Measurements from ENCODE around the gene B4GALT5. TPM values are rescaled to one million over a fixed set of nuclear protein-coding genes. Genes with fewer than 3 reads are reported as not detected.

Gene B4GALT5
- 50.2 to 63.4 TPM (median 61.3 TPM) in 5 replicates for total RNA-seq (2022; extraction: Qiagen RNA extraction; ENCODE audit: low read depth)

GRCh38 chr20:49713753-49714712 lies at the start of gene B4GALT5:
TSS of gene B4GALT5 (minus strand) at chr20:49713878. CDS start at chr20:49713690, 188 bp downstream.

Other genes starting within 250 kb of the B4GALT5 start
- gene KCNB1, start 231.2 kb downstream of the B4GALT5 start, total RNA-seq (2022; extraction: Qiagen RNA extraction; ENCODE audit: low read depth), result 0.26 to 1.1 TPM (median 0.29 TPM) in 5 replicates
- 0.05 to 0.08 TPM in 2 of 5 replicates, not detected in the others for gene PTGIS, start 145.7 kb downstream of the B4GALT5 start, total RNA-seq (2022; extraction: Qiagen RNA extraction; ENCODE audit: low read depth)
- 8.4 to 9.7 TPM (median 8.9 TPM) in 5 replicates for gene SLC9A8, start 99.0 kb upstream of the B4GALT5 start, total RNA-seq (2022; extraction: Qiagen RNA extraction; ENCODE audit: low read depth)
- 8.0 to 9.6 TPM (median 8.6 TPM) in 5 replicates for gene SPATA2, start 201.7 kb upstream of the B4GALT5 start, total RNA-seq (2022; extraction: Qiagen RNA extraction; ENCODE audit: low read depth)
- gene RNF114, start 222.5 kb upstream of the B4GALT5 start, total RNA-seq (2022; extraction: Qiagen RNA extraction; ENCODE audit: low read depth), result 78.6 to 81.7 TPM (median 80.2 TPM) in 5 replicates

Measured in A549 treated with DMSO at 1 μM for 4 hours (cell line).